H1 (cell line): ENCODE results near the gene ZNF148. TPM values are rescaled to one million over a fixed set of nuclear protein-coding genes. Genes with fewer than 3 reads are reported as not detected.

Experiments
- CTCF ChIA-PET: fragments of 300-600 bp; sonication (Branson Sonifier 250); formaldehyde crosslinking; loops from one replicate; lab custom pipeline; 2021; ENCODE audit not compliant: partially characterized antibody; lab: Charles Lee
- POLR2A ChIA-PET: fragments of 300-600 bp; sonication (Branson Sonifier 250); formaldehyde crosslinking; loops from one replicate; lab custom pipeline; 2021; ENCODE audit warnings: inconsistent platforms; ENCODE audit not compliant: partially characterized antibody; lab: Charles Lee
- DNase-seq, 2 experiments: peaks; one replicate each; pipeline versions ENCODE4 v3.0.0 to v3.0.0-alpha.2; 2010 to 2022; ENCODE audit warnings: low spot score in 2 of 2, low read depth in 1 of 2, mixed read lengths in 1 of 2
- FAIRE-seq: peaks from 2 replicates; lab custom pipeline; 2011; peaks lifted over from hg19 to GRCh38; lab: Jason Lieb, UNC
- H2AFZ ChIP-seq: 2 replicates; pipeline ENCODE4 v1.8.1; 2012; ENCODE audit warnings: low read length, inconsistent platforms
- H2AK5ac ChIP-seq: 2 replicates; pipeline ENCODE4 v1.6.1; 2013; ENCODE audit warnings: low read depth, low read length
- H2BK120ac ChIP-seq: replicated peaks from 2 replicates; pipeline ENCODE3; 2013; ENCODE audit warnings: low read depth, low read length, inconsistent platforms
- H2BK12ac ChIP-seq: 2 replicates; pipeline ENCODE4 v1.6.1; 2013; ENCODE audit warnings: low read depth, low read length
- H2BK15ac ChIP-seq: 2 replicates; pipeline ENCODE4 v1.6.1; 2013; ENCODE audit warnings: low read length
- H2BK20ac ChIP-seq: 2 replicates; pipeline ENCODE4 v1.6.1; 2013; ENCODE audit warnings: low read length
- H2BK5ac ChIP-seq: 2 replicates; pipeline ENCODE4 v1.6.1; 2013; ENCODE audit warnings: low read depth, low read length
- H3K14ac ChIP-seq: 2 replicates; pipeline ENCODE4 v1.6.1; 2013; ENCODE audit warnings: inconsistent platforms; ENCODE audit not compliant: insufficient read length
- H3K18ac ChIP-seq: 2 replicates; pipeline ENCODE4 v1.6.1; 2013; ENCODE audit warnings: low read length; ENCODE audit errors: extremely low read depth
- H3K23ac ChIP-seq: 2 replicates; pipeline ENCODE4 v1.6.1; 2013; ENCODE audit warnings: inconsistent platforms; ENCODE audit not compliant: insufficient read length
- H3K23me2 ChIP-seq: 2 replicates; pipeline ENCODE4 v1.6.1; 2013; ENCODE audit warnings: low read depth, low read length
- H3K27ac ChIP-seq: 2 replicates; pipeline ENCODE4 v1.6.1; 2011; ENCODE audit warnings: low read depth, low read length, inconsistent platforms
- H3K27me3 ChIP-seq, 4 experiments: replicated peaks in 1 of 4; 1 replicate in 1 of 4; 2 replicates in 3 of 4; pipeline versions ENCODE4 v1.6.1 to v1.8.1; 2011 to 2013; ENCODE audit warnings: low read length in 3 of 4, mild to moderate bottlenecking in 3 of 4, inconsistent platforms in 2 of 4, mixed read lengths in 2 of 4, moderate library complexity in 1 of 4; ENCODE audit not compliant: control insufficient read depth in 3 of 4, insufficient read depth in 3 of 4; ENCODE audit errors: extremely low read depth in 1 of 4
- H3K36me3 ChIP-seq, 4 experiments: 2 replicates each; pipeline versions ENCODE4 v1.6.1 to v1.8.1; 2011 to 2013; ENCODE audit warnings: mild to moderate bottlenecking in 4 of 4, low read length in 3 of 4, moderate library complexity in 2 of 4, control low read depth in 1 of 4, inconsistent platforms in 1 of 4; ENCODE audit not compliant: insufficient read depth in 4 of 4, control insufficient read depth in 2 of 4
- H3K4ac ChIP-seq: replicated peaks from 2 replicates; pipeline ENCODE3; 2013; ENCODE audit warnings: low read length, low read depth, mixed read lengths, inconsistent platforms; ENCODE audit not compliant: insufficient read length
- H3K4me1 ChIP-seq, 4 experiments: replicated peaks in 1 of 4; 1 replicate in 1 of 4; 2 replicates in 3 of 4; pipeline versions ENCODE4 v1.6.1 to v1.8.1; 2011 to 2013; ENCODE audit warnings: low read length in 3 of 4, inconsistent platforms in 2 of 4, mixed read lengths in 1 of 4; ENCODE audit not compliant: insufficient read depth in 4 of 4, control insufficient read depth in 3 of 4
- H3K4me2 ChIP-seq, 2 experiments: 2 replicates each; pipeline versions ENCODE4 v1.6.1 to v1.8.1; 2011 to 2013; ENCODE audit warnings: low read depth in 2 of 2, low read length in 2 of 2, control low read depth in 1 of 2, inconsistent platforms in 1 of 2, mild to moderate bottlenecking in 1 of 2; ENCODE audit not compliant: insufficient read depth in 1 of 2
- H3K4me3 ChIP-seq, 4 experiments: fragments of 200-600, 300-600 bp in 1 of 4; sonication (generic), shearing (Covaris generic), sonication (Bioruptor Twin) in 1 of 4; 2 replicates each; pipeline versions ENCODE4 v1.5.1 to v1.8.1; 2011 to 2016; ENCODE audit warnings: low read length in 4 of 4, low read depth in 3 of 4, control low read depth in 2 of 4, inconsistent platforms in 2 of 4, mild to moderate bottlenecking in 2 of 4, mixed read lengths in 1 of 4, moderate library complexity in 1 of 4; ENCODE audit not compliant: insufficient read depth in 2 of 4; ENCODE audit errors: extremely low read depth in 1 of 4
- H3K56ac ChIP-seq: replicated peaks from 2 replicates; pipeline ENCODE3; 2013; ENCODE audit warnings: low read depth, mild to moderate bottlenecking, mixed read lengths, low read length, inconsistent platforms; ENCODE audit not compliant: insufficient read length
- H3K79me1 ChIP-seq: 2 replicates; pipeline ENCODE4 v1.6.1; 2013; ENCODE audit warnings: low read depth, low read length, control low read depth
- H3K79me2 ChIP-seq, 2 experiments: 2 replicates each; pipeline versions ENCODE4 v1.6.1 to v1.8.1; 2012 to 2013; ENCODE audit warnings: low read length in 2 of 2, mild to moderate bottlenecking in 2 of 2, inconsistent platforms in 1 of 2; ENCODE audit not compliant: insufficient read depth in 2 of 2, control insufficient read depth in 1 of 2
- H3K9ac ChIP-seq, 4 experiments: replicated peaks in 1 of 4; 1 replicate in 1 of 4; 2 replicates in 3 of 4; pipeline versions ENCODE4 v1.6.1 to v1.8.1; 2011 to 2013; ENCODE audit warnings: low read depth in 3 of 4, low read length in 3 of 4, control low read depth in 2 of 4, mild to moderate bottlenecking in 2 of 4, moderate library complexity in 2 of 4, inconsistent platforms in 1 of 4; ENCODE audit errors: extremely low read depth in 1 of 4
- H3K9me3 ChIP-seq, 2 experiments: 2 replicates each; pipeline versions ENCODE4 v1.6.1 to v1.8.1; 2012 to 2013; ENCODE audit warnings: mild to moderate bottlenecking in 2 of 2, moderate library complexity in 2 of 2, control low read depth in 1 of 2, inconsistent platforms in 1 of 2, low read depth in 1 of 2, low read length in 1 of 2, mixed read lengths in 1 of 2; ENCODE audit not compliant: insufficient read depth in 2 of 2
- H4K20me1 ChIP-seq, 2 experiments: replicated peaks in 1 of 2; 2 replicates each; pipeline versions ENCODE3 to v1.8.1; 2011 to 2013; ENCODE audit warnings: inconsistent platforms in 2 of 2, low read length in 2 of 2, mild to moderate bottlenecking in 1 of 2; ENCODE audit not compliant: insufficient read depth in 2 of 2, control insufficient read depth in 1 of 2
- H4K5ac ChIP-seq: 2 replicates; pipeline ENCODE4 v1.6.1; 2013; ENCODE audit warnings: low read length, low read depth, mixed read lengths, inconsistent platforms; ENCODE audit not compliant: insufficient read length
- H4K8ac ChIP-seq: 2 replicates; pipeline ENCODE4 v1.8.0; 2013; ENCODE audit warnings: mild to moderate bottlenecking, moderate library complexity, low read length, inconsistent platforms; ENCODE audit not compliant: insufficient read depth; ENCODE audit errors: extremely low read depth
- H4K91ac ChIP-seq: replicated peaks from 2 replicates; pipeline ENCODE3; 2013; ENCODE audit warnings: low read length, mixed read lengths, inconsistent platforms; ENCODE audit not compliant: insufficient read length
- ATF2 ChIP-seq: IDR thresholded peaks from 2 replicates; pipeline ENCODE4 v1.6.1; 2012; ENCODE audit warnings: low read length, inconsistent platforms
- ATF3 ChIP-seq: IDR thresholded peaks from 2 replicates; pipeline ENCODE4 v1.6.1; 2011; ENCODE audit warnings: low read depth, mild to moderate bottlenecking, low read length; ENCODE audit not compliant: insufficient read depth
- BACH1 ChIP-seq: IDR thresholded peaks from 2 replicates; pipeline ENCODE4 v1.6.1; 2012; ENCODE audit warnings: low read length, improper control_type of control experiment
- MAFK ChIP-seq: IDR thresholded peaks from 2 replicates; pipeline ENCODE4 v1.6.1; 2012; ENCODE audit warnings: low read depth, mild to moderate bottlenecking, improper control_type of control experiment, low read length
- NRF1 ChIP-seq: IDR thresholded peaks from 2 replicates; pipeline ENCODE4 v1.6.1; 2011; ENCODE audit warnings: mild to moderate bottlenecking, low read depth, low read length, improper control_type of control experiment
- RBBP5 ChIP-seq: IDR thresholded peaks from 2 replicates; pipeline ENCODE4 v1.7.1; 2012; ENCODE audit warnings: low read depth, mild to moderate bottlenecking, inconsistent platforms, low read length, moderate library complexity, borderline replicate concordance
- SP1 ChIP-seq: IDR thresholded peaks from 2 replicates; pipeline ENCODE4 v1.6.1; 2011; ENCODE audit warnings: low read depth, low read length
- TCF12 ChIP-seq: IDR thresholded peaks from 2 replicates; pipeline ENCODE4 v1.6.1; 2011; ENCODE audit warnings: low read depth, mild to moderate bottlenecking, low read length
- TEAD4 ChIP-seq: IDR thresholded peaks from 2 replicates; pipeline ENCODE4 v1.6.1; 2012; ENCODE audit warnings: low read depth, low read length, inconsistent platforms, mixed read lengths
- USF2 ChIP-seq: IDR thresholded peaks from 2 replicates; pipeline ENCODE4 v1.6.1; 2011; ENCODE audit warnings: low read length, improper control_type of control experiment
- WGBS, 2 experiments: shearing (Covaris generic) in 1 of 2; methylation state at CpG; one replicate each; pipeline versions ENCODE4 v1.1.6 to v1.1.7; 2013 to 2015; ENCODE audit warnings: low lambda C conversion rate in 2 of 2, mixed read lengths in 2 of 2, inconsistent platforms in 1 of 2, low coverage in 1 of 2, missing lambda C conversion rate in 1 of 2; ENCODE audit not compliant: insufficient replicate concordance in 2 of 2, insufficient coverage in 1 of 2, insufficient read length in 1 of 2; ENCODE audit errors: extremely low coverage in 1 of 2, missing lambda C conversion rate in 1 of 2; 5-methylcytosine and 5-hydroxymethylcytosine counted together
- polyA plus RNA-seq, 7 experiments: library from polyadenylated mRNA; depleted of rRNA in 3 of 7; stranded (reverse) in 5 of 7; unstranded in 2 of 7; fragments of >200 nt in 5 of 7; fragments of 200-250 nt in 2 of 7; gene quantifications; 1 replicate in 5 of 7; 2 replicates in 1 of 7; 4 replicates in 1 of 7; pipeline versions ENCODE4 v1.2.1 to v1.2.3, GENCODE V29; 2011 to 2013; ENCODE audit warnings: missing spikeins in 2 of 7, mixed read lengths in 2 of 7
- total RNA-seq: library from RNA; stranded (reverse); fragmentation: NEBNext Ultra II Directional; extraction: Animal tissue kit (Norgen Biotek cat#: 25700); gene quantifications from 2 replicates; pipeline ENCODE4 v1.2.1, GENCODE V29; 2021

Gene ZNF148
- total and polyA plus RNA-seq, 2 of the 8 experiments (the other 6 are each of a cell fraction or from before 2014, with no cell fraction given) = 3.7 to 22.6 TPM

- Histone ChIP-seq H3K4me1 (peaks cover 3 to 17% (median 11%) of the 10 kb centered on the region in 4 experiments), H3K4ac (no peak overlapping the region), H2BK15ac (no peak overlapping the region), H4K91ac (no peak overlapping the region), H4K20me1 (no peaks in the 10 kb centered on the region), H2BK5ac (no peak overlapping the region), H3K36me3 (peaks cover 0 to 10% (median 2%) of the 10 kb centered on the region in 4 experiments; a peak in 3 of 8 replicates), H2BK12ac (no peak overlapping the region), H3K79me2 (no peaks in the 10 kb centered on the region), H2BK20ac (no peak overlapping the region), H4K5ac (no peak overlapping the region), H3K18ac (no peak overlapping the region), H2AK5ac (no peak overlapping the region), H3K9me3 (no peaks in the 10 kb centered on the region; a peak in 1 of 4 replicates), H2BK120ac (no peak overlapping the region), H3K79me1 (no peaks in the 10 kb centered on the region), H3K27ac (no peak overlapping the region), H3K27me3 (no peaks in the 10 kb centered on the region), H3K56ac (no peak overlapping the region), H3K23me2 (no peaks in the 10 kb centered on the region), H3K4me2 (no peak overlapping the region), H3K23ac (no peak overlapping the region), H3K9ac (no peak overlapping the region), H3K14ac (no peak overlapping the region), H4K8ac (no peak overlapping the region), H2AFZ (no peak overlapping the region), H3K4me3 (no peak overlapping the region)
- DNase-seq = no peak
- 87% methylated on average over 4 of the region's 4 CpGs; no CpG with 5 or more reads in 1 of the 2 experiments for WGBS, 2 experiments
- no peak for FAIRE-seq
- POLR2A ChIA-PET = interaction anchor here (1.4 kb wide), 1 partner anchor 38 kb away, joined by 4 read pairs; no protein-coding TSS in a partner anchor
- CTCF ChIA-PET = interaction anchor here (0.5 to 3.9 kb wide), 5 partner anchors 11 to 246 kb away, joined by 3 to 16 read pairs (median 6); no protein-coding TSS in a partner anchor
- no peak for TF ChIP-seq BACH1
- TF ChIP-seq MAFK = no peak
- no peak for TF ChIP-seq TEAD4
- TF ChIP-seq SP1 = no peak
- no peak for TF ChIP-seq NRF1
- no peak for TF ChIP-seq RBBP5
- no peak for TF ChIP-seq TCF12
- no peak for TF ChIP-seq ATF3
- TF ChIP-seq ATF2 = no peak
- TF ChIP-seq USF2 = no peak
These were observed 183.9 kb downstream of the ZNF148 start for GRCh38 chr3:125191256-125191655.
